ENCODE measurements around the gene BST2.

Gene BST2

DNA sequence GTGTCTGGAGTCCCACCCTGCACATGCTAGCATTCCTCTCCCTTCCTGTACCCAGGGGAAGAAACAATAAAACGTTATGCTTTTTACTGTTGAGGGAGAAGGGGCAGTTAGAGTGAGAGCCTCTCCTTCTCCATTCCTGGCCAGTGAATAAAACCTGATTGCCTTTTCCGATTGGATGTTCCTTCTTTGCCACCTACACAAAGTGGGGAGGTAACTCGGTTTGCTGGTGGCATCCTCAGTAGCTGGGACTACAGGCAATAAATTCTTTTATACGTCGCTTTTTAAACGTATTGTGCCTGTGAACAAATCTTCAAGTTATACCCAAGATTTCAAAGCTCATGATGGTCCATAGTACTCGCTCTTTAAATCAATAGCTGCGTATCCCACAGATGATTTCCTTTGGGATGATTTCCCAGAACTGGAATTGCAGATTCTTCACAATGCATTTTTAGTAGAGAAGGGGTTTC lies 13.8 kb upstream of the BST2 start:
- no peak for DNase-seq

- no peak for DNase-seq
Measured at GRCh38 chr19:17418710-17419109, 13.3 kb upstream of the BST2 start.

GRCh38 chr19:17415121-17415520 lies 9.7 kb upstream of the BST2 start:
- DNase-seq, result no peak

DNA sequence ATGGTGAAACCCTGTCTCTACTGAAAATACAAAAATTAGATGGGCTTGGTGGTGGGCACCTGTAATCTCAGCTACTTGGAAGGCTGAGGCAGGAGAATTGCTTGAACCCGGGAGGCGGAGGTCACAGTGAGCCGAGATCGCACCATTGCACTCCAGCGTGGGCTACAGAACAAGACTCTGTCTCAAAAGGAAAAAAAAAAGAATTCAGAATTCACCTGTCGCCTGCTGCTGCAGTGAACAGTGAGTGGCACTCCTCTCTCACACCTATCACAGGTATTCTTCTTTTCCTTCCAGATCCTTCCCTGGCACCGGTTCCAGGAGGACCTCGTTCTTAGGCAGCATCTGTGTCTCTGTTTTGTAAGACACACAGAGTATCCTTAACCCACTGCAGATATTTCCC lies 8.7 kb upstream of the BST2 start:
- no peak for DNase-seq

GRCh38 chr19:17411801-17412200 lies 6.4 kb upstream of the BST2 start:
- no peak for DNase-seq

DNA sequence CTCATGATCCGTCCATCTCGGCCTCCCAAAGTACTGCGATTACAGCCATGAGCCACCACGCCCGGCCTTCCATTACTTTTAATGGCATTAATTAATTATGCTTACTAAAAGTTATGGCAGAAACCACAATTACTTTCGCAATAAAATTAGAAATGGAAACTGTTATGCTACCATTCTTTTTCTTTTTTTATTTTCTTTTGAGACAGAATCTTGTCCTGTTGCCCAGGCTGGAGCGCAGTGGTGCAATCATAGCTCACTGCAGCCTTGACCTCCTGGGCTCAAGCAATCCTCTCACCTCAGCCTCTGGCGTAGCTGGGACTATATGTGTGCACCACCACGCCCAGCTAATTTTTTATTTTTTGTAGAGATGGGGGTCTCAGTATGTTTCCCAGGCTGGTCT lies 4.6 kb upstream of the BST2 start:
- DNase-seq, result no peak

GRCh38 chr19:17406887-17407196 lies 1.4 kb upstream of the BST2 start:
- no peak for DNase-seq

- no peak for DNase-seq
Measured at GRCh38 chr19:17406046-17406886, 836 bp upstream of the BST2 start.

GRCh38 chr19:17404621-17405249 lies 695 bp downstream of the BST2 start:
- DNase-seq, result no peak

- DNase-seq, result no peak
Measured at GRCh38 chr19:17404015-17404414, 1.4 kb downstream of the BST2 start.

DNA sequence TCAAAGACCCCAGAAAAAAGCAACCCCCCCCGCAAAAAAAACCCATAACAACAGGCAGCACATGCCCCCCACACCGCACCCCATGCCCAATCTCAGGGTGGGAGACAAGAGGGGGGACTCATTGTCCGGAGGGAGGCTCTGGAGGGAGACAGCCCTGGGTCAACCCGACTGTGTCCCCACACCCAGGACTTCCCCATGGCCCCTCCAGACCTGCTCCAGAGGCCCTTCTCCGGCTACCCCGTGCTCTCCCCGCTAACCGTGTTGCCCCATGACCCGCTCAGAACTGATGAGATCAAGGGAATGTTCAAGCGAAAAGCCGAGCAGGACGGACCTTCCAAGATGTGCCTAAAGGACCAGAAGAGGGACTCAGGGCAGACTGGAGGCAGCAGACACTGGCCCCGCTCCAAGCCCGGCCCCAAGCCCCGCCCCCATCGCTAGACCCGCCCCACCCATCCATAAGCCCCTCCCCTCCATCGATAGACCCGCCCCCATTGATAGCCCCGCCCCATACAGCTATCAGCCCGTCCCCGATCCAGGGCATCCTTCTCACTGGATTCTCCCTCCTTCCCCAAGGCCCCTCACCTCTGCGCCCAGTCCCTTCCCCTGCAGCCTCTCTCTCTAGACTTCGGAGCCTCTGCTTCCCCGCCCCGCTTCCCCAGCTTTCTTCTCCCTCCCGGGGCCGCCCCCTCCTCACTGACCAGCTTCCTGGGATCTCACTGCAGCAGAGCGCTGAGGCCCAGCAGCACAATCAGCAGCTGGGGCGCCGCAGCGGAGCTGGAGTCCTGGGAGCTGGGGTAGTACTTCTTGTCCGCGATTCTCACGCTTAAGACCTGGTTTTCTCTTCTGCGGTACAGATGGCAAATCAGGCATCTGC lies 2.2 kb downstream of the BST2 start:
- no peak for DNase-seq

DNA sequence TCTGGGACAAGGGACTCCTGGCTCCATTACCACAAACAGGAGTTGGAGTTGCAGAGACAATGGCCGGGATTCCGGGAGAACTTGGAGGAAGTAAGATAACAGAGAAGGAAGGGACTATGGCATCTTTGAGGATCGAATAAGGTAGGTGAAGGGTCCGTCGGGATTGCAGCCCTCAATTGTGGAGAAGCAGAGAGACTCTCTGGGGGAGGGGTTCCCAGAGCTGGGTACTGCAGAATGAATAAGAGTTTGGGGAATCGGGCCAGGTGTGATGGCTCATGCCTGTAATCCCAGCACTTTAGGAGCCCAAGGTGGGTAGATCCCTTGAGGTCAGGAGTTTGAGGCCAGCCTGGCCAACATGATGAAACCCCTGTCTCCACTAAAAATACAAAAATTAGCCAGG lies 3.8 kb downstream of the BST2 start:
- no peak for DNase-seq

DNA sequence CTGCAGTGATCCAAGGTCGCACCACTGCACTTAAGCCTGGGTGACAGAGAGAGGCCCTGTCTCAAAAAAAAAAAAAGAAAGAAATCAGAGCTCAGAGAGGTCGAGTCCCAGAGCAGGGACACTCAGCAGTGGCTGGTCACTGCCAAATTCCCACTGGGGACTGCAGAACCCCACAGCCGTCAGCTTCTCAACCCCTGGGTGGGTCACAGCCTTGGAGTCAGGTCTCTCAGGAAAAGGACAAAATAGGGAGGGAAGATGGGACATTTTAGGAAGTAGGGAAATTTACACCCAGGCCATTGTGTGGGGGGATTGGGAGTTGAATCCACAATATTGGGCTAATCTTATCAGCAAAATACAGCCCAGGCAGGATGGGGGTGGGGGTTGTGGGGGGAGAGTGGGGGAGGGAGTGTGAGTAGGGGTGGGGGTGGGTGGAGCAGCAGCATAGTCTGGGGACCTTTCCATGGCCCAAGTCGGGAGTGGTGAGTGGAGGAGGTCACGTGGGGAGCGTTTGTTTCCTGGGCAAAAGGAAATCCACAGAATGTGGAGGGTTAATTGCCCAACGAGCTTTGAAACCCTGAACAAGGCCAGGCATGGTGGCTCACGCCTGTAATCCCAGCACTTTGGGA lies 6.4 kb downstream of the BST2 start:
- DNase-seq, result no peak

- DNase-seq, result peak; percentile 47
Measured at GRCh38 chr19:17394891-17395415, 10.5 kb downstream of the BST2 start.

- DNase-seq, result no peak
Measured at GRCh38 chr19:17393914-17394313, 11.5 kb downstream of the BST2 start, which contains the start of gene CCDC194. TSS of gene CCDC194 (minus strand) at chr19:17394196. CDS start at chr19:17394158, 38 bp downstream.

DNA sequence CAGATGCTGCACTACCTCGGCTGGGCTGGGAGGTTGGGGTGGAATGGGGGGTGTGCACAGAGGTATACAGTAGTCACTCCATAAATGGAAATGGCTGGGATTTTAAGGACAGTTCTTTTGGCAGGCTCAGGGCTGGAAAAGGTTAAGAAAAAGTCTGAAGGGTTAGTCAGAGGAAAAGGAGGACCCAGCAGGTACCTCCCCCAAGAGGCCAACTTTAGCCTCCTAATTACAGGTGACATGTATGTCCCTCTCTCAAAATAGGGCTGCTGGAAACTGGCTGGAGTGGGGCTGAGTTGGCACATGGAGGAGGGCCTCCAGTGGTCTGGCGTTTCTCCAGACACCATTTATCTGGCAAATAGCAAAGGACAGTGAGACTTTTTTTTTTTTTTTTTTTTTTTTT lies 12.4 kb downstream of the BST2 start:
- DNase-seq, result no peak

GRCh38 chr19:17391371-17392151 lies 13.9 kb downstream of the BST2 start:
- DNase-seq, result no peak

- peak; percentile 92 for DNase-seq
Measured at GRCh38 chr19:17390665-17391370, 14.6 kb downstream of the BST2 start.

DNA sequence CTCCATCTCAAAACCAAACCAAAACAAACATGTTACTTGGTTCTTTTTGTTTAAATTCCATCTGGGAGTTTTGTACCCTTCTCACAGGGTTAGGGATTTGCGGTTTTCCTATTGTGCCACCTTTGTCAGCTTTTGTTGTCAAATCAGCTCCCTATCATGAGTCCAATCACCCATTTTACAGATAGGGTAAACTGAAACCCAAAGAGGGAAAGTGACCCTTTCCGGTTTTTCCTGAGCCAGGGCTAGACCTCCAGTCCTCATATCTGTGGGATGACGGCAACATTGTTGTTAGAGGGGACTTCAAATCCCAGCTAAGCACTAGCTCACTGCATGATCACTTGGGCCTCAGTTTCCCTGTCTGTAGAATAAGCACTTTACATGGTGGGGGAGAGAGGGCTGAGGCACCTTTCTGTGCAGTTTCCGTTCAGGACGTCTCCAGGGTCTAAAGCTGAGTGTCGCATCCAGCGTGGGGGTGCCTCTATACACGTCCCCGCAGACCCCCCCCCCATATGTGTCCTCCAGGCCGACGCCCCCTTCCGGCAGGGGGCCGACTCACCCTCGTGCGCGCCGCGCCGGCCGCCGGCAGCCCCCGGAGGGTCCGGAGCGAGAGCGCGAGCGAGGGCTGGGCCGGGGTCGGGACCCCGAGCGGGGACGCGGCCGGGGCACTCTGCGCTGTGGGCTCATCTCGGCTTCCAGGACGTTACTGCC lies 15.3 kb downstream of the BST2 start:
- DNase-seq, result no peak

GRCh38 chr19:17389288-17389687 lies 16.1 kb downstream of the BST2 start:
- DNase-seq, result no peak
